H1 (cell line): ENCODE results near the gene INPP4B. TPM values are rescaled to one million over a fixed set of nuclear protein-coding genes. Genes with fewer than 3 reads are reported as not detected.

ENCODE experiments used
- polyA plus RNA-seq, 7 experiments: library from polyadenylated mRNA; depleted of rRNA in 3 of 7; stranded (reverse) in 5 of 7; unstranded in 2 of 7; fragments of >200 nt in 5 of 7; fragments of 200-250 nt in 2 of 7; gene quantifications; 1 replicate in 5 of 7; 2 replicates in 1 of 7; 4 replicates in 1 of 7; pipeline versions ENCODE4 v1.2.1 to v1.2.3, GENCODE V29; 2011 to 2013; ENCODE audit warnings: missing spikeins in 2 of 7, mixed read lengths in 2 of 7
- total RNA-seq: library from RNA; stranded (reverse); fragmentation: NEBNext Ultra II Directional; extraction: Animal tissue kit (Norgen Biotek cat#: 25700); gene quantifications from 2 replicates; pipeline ENCODE4 v1.2.1, GENCODE V29; 2021
- TF ChIP-seq, protein P1 (sequence below): IDR thresholded peaks from 2 replicates; pipeline ENCODE4 v1.6.1; 2011; ENCODE audit warnings: low read length, improper control_type of control experiment

Gene INPP4B
- total and polyA plus RNA-seq, 2 of the 8 experiments (the other 6 are each of a cell fraction or from before 2014, with no cell fraction given): 0.11 to 0.54 TPM

DNA sequence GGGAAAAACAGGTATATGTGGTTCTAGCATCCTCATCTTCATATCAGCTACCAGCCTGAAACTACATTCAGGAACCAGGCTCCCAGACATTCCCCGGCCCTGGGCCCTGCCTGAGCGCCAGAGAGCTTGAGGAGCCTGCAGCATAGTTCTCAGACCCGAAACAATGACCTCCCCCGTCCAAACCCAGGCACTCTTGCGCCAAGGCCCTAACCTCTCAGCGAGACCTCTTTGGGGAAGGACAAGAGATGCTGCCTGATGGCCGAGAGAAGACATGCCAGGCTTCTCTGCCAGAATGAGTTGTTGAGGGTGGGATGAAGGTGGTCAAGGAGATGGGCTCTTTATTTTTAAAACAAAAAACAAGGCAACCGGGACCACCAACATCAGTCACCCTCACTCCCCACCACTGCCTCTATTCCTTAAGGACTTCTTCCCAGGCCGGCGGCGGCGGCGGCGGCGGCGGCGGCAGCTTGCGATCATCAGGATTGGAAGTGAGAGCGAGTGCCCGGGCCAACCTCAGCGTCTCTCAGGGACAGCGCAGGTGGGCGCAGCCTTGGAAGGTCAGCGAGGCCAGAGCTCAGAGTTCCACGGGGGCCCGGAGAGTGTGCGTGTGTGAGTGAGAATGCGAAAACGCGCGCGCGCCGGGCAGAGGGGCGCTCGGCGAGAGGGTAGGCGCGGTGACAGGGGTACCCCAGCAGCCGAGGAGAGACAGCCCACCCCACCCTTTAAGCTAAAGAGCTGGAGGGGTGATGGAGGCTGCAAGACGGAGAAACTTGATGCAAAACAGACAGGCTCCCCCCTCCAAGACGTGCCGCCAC lies 601 bp downstream of the INPP4B start (continued):
- TF ChIP-seq, protein P1, sequence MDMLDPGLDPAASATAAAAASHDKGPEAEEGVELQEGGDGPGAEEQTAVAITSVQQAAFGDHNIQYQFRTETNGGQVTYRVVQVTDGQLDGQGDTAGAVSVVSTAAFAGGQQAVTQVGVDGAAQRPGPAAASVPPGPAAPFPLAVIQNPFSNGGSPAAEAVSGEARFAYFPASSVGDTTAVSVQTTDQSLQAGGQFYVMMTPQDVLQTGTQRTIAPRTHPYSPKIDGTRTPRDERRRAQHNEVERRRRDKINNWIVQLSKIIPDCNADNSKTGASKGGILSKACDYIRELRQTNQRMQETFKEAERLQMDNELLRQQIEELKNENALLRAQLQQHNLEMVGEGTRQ: no peak
